DOHH2 (cell line): ENCODE measurements around the gene IKZF2.
A peak's percentile ranks its signal among the peaks of the same experiment; 100 is the strongest.

ENCODE experiments used
- H3F3A ChIP-seq: fragments of 200-600 bp; sonication (generic), shearing (Covaris generic); 2 replicates; pipeline ENCODE4 v1.6.0; 2016; ENCODE audit warnings: antibody characterized with exemption, mild to moderate bottlenecking; ENCODE audit not compliant: control insufficient read depth, insufficient read depth
- H3K27ac ChIP-seq: fragments of 200-600 bp; sonication (generic); 2 replicates; pipeline ENCODE4 v1.5.1; 2014; ENCODE audit warnings: low read depth, mild to moderate bottlenecking, low read length, moderate library complexity
- H3K27me3 ChIP-seq: fragments of 200-600 bp; sonication (generic); 2 replicates; pipeline ENCODE4 v1.6.1; 2014; ENCODE audit warnings: mild to moderate bottlenecking, low read length, mixed read lengths; ENCODE audit not compliant: control insufficient read depth
- H3K36me3 ChIP-seq: fragments of 200-600 bp; sonication (generic); 2 replicates; pipeline ENCODE4 v1.6.1; 2014; ENCODE audit warnings: mild to moderate bottlenecking, low read length, moderate library complexity, mixed read lengths; ENCODE audit not compliant: control insufficient read depth
- H3K4me1 ChIP-seq: fragments of 200-600 bp; sonication (generic); 2 replicates; pipeline ENCODE4 v1.6.1; 2014; ENCODE audit warnings: mild to moderate bottlenecking, low read length, mixed read lengths; ENCODE audit not compliant: control insufficient read depth
- H3K4me2 ChIP-seq: fragments of 200-600 bp; sonication (generic); 2 replicates; pipeline ENCODE4 v1.6.0; 2014; ENCODE audit warnings: mild to moderate bottlenecking, low read length, moderate library complexity
- H3K4me3 ChIP-seq: fragments of 200-600 bp; sonication (generic); 2 replicates; pipeline ENCODE4 v1.5.1; 2014; ENCODE audit warnings: mild to moderate bottlenecking, low read length, mixed read lengths
- H3K79me2 ChIP-seq: fragments of 200-600 bp; sonication (generic); 2 replicates; pipeline ENCODE4 v1.6.1; 2014; ENCODE audit warnings: mild to moderate bottlenecking, low read length, mixed read lengths; ENCODE audit not compliant: control insufficient read depth
- H3K9me2 ChIP-seq: fragments of 200-600 bp; sonication (generic); replicated peaks from 2 replicates; pipeline ENCODE4 v1.6.1; 2014; ENCODE audit warnings: mild to moderate bottlenecking, low read length, mixed read lengths; ENCODE audit not compliant: control insufficient read depth
- H3K9me3 ChIP-seq: fragments of 200-600 bp; sonication (generic); 2 replicates; pipeline ENCODE4 v1.6.1; 2014; ENCODE audit warnings: antibody characterized with exemption, low read length, mixed read lengths; ENCODE audit not compliant: control insufficient read depth, insufficient read depth
- H4K20me1 ChIP-seq: fragments of 200-600 bp; sonication (generic); 2 replicates; pipeline ENCODE4 v1.6.0; 2014; ENCODE audit warnings: low read depth, mild to moderate bottlenecking, antibody characterized with exemption, low read length, moderate library complexity; ENCODE audit not compliant: control insufficient read depth, insufficient read depth
- EZH2phosphoT487 ChIP-seq: fragments of 200-600 bp; sonication (generic); IDR thresholded peaks from 2 replicates; pipeline ENCODE4 v1.6.1; 2017; ENCODE audit warnings: borderline replicate concordance, mild to moderate bottlenecking, antibody characterized with exemption, low read length, moderate library complexity, mixed read lengths
- TF ChIP-seq, protein P1 (sequence below): fragments of 200-600 bp; sonication (generic); IDR thresholded peaks from one replicate; pipeline ENCODE4 v1.5.1; 2014; ENCODE audit warnings: antibody characterized with exemption, mild to moderate bottlenecking, low read depth, low read length; ENCODE audit not compliant: poor library complexity, severe bottlenecking

The IKZF2 gene

DNA sequence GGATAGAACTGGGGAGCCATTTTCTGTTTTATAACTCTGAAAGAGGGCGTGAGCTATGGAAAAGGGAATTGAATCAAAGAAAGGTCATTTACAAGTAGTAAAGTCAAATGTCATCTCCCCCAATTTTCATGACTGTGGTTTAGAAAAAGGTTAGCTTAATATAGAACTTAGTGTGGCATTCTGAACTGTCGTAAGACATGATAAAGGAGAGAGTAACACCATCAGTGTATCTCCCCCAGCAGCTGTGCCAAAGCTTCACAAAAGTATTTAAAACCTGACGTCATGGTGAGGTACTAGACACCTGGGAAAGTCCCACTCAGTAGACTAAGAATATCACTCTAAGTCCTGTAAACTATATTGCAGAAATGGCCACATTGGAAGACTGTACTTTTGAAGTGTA is 5.8 kb upstream of the IKZF2 start:
- H3K4me1 ChIP-seq = peaks cover 49% of the 10 kb centered on the region
- H3K9me3 ChIP-seq = no peaks in the 10 kb centered on the region
- no peak overlapping the region for H3K27ac ChIP-seq
- H4K20me1 ChIP-seq = no peaks in the 10 kb centered on the region
- peaks cover 23% of the 10 kb centered on the region for H3K79me2 ChIP-seq
- no peaks in the 10 kb centered on the region for H3K27me3 ChIP-seq
- H3K36me3 ChIP-seq = no peaks in the 10 kb centered on the region; the same call in 1 of the 2 replicates
- H3F3A ChIP-seq = peaks cover 15% of the 10 kb centered on the region
- peak overlapping the region; percentile 31 for H3K4me2 ChIP-seq
- TF ChIP-seq, protein P1, sequence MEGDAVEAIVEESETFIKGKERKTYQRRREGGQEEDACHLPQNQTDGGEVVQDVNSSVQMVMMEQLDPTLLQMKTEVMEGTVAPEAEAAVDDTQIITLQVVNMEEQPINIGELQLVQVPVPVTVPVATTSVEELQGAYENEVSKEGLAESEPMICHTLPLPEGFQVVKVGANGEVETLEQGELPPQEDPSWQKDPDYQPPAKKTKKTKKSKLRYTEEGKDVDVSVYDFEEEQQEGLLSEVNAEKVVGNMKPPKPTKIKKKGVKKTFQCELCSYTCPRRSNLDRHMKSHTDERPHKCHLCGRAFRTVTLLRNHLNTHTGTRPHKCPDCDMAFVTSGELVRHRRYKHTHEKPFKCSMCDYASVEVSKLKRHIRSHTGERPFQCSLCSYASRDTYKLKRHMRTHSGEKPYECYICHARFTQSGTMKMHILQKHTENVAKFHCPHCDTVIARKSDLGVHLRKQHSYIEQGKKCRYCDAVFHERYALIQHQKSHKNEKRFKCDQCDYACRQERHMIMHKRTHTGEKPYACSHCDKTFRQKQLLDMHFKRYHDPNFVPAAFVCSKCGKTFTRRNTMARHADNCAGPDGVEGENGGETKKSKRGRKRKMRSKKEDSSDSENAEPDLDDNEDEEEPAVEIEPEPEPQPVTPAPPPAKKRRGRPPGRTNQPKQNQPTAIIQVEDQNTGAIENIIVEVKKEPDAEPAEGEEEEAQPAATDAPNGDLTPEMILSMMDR = no peak
- no peak for TF ChIP-seq EZH2phosphoT487
- no peaks in the 10 kb centered on the region for H3K9me2 ChIP-seq
- H3K4me3 ChIP-seq = no peak overlapping the region

DNA sequence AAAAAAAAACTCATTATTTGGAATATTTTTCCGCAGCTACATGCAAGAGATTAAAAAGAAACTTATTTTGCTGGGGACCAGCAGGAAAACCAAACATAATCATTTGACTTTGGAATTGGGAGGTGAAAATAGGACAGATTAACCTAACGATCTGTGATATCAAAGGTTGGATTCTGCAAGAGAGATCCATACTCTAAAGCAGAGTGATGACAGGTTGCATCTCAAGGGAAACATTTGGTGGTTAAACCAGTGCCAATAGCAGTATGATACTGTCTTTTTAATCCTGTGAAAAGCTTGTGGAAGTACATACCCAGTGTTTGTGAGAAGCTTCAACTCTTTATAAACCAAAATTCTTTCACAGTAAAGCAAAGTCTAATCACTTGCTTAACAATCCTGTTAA is 5.3 kb upstream of the IKZF2 start:
- Histone ChIP-seq H3K4me2 (peak overlapping the region; percentile 31; the same call in 1 of the 2 replicates), H3F3A (peaks cover 16% of the 10 kb centered on the region), H3K79me2 (peaks cover 25% of the 10 kb centered on the region), H3K9me2 (no peaks in the 10 kb centered on the region), H4K20me1 (no peaks in the 10 kb centered on the region), H3K9me3 (no peaks in the 10 kb centered on the region), H3K36me3 (peaks cover 3% of the 10 kb centered on the region; the same call in 1 of the 2 replicates), H3K27me3 (no peaks in the 10 kb centered on the region), H3K27ac (no peak overlapping the region), H3K4me3 (no peak overlapping the region), H3K4me1 (peaks cover 49% of the 10 kb centered on the region)
- TF ChIP-seq, protein P1 = no peak
- no peak for TF ChIP-seq EZH2phosphoT487

DNA sequence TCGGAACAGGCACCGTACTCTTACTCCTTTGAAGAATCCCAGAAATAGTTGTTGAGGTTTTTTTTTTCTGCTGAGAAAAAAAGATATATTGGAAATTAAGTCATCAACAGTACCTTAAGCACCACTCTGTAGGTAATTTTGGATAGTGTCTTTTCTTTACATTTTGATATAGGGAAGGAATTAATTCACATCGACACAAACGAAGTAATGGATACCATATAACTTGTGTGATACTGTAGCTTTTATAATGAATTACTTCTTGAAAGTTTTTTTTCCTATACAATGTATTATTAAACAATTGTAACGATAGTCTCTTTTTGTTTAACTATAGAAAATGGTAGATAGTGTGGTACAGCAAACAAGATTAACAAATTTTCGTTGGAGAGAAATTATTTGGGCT is 1.5 kb upstream of the IKZF2 start:
- Histone ChIP-seq H3K36me3 (peaks cover 7% of the 10 kb centered on the region), H3K27ac (peak overlapping the region; percentile 89), H3K9me2 (no peaks in the 10 kb centered on the region), H3K27me3 (no peaks in the 10 kb centered on the region), H3K4me1 (peaks cover 65% of the 10 kb centered on the region), H3F3A (peaks cover 20% of the 10 kb centered on the region), H3K79me2 (peaks cover 53% of the 10 kb centered on the region), H3K9me3 (no peaks in the 10 kb centered on the region), H3K4me3 (peak overlapping the region; percentile 91), H4K20me1 (no peaks in the 10 kb centered on the region), H3K4me2 (peak overlapping the region; percentile 93)
- TF ChIP-seq EZH2phosphoT487 = no peak
- TF ChIP-seq, protein P1 = no peak
